Smooth muscle cell of the umbilical artery (primary cell): ENCODE data around the gene MRPL38. TPM values are rescaled to one million over a fixed set of nuclear protein-coding genes. Genes with fewer than 3 reads are reported as not detected.

ENCODE experiments used
- total RNA-seq: library from RNA; depleted of rRNA; stranded (reverse); fragments of >200 nt; gene quantifications from 2 replicates; pipeline ENCODE4 v1.2.3, GENCODE V29; 2014

MRPL38 gene
- total RNA-seq = 31.2 and 37.1 TPM in 2 replicates

GRCh38 chr17:75904749-75905521 lies at the start of gene MRPL38:
TSS of gene MRPL38 (minus strand) at chr17:75904884. CDS start at chr17:75904875, 9 bp downstream.

GRCh38 chr17:75940727-75941441 lies 36.2 kb upstream of the MRPL38 start, which contains the start of gene FBF1:
TSS of gene FBF1 (minus strand) at chr17:75941042. CDS start at chr17:75938149, 2,893 bp downstream.

GRCh38 chr17:75896415-75897159 lies 8.1 kb downstream of the MRPL38 start, which contains the start of gene TRIM65:
TSS of gene TRIM65 (minus strand) at chr17:75896951. CDS start at chr17:75896937, 14 bp downstream.

GRCh38 chr17:75878174-75878998 lies 26.3 kb downstream of the MRPL38 start, which contains the start of gene TRIM47:
TSS of gene TRIM47 (minus strand) at chr17:75878581. CDS start at chr17:75878548, 33 bp downstream.

GRCh38 chr17:75855310-75856061 lies 49.2 kb downstream of the MRPL38 start, which contains the start of gene WBP2:
TSS of gene WBP2 (minus strand) at chr17:75855335. CDS start at chr17:75855297, 38 bp downstream.

Other genes with a start within 250 kb of the MRPL38 start
- gene RECQL5, start 237.7 kb downstream of the MRPL38 start, total RNA-seq = 16.0 and 19.9 TPM in 2 replicates
- gene SAP30BP, start 237.5 kb downstream of the MRPL38 start, total RNA-seq = 41.9 and 72.0 TPM in 2 replicates
- gene ITGB4, start 183.4 kb downstream of the MRPL38 start, total RNA-seq = 0.09 and 0.30 TPM in 2 replicates
- 22.2 and 27.9 TPM in 2 replicates for gene GALK1, start 139.7 kb downstream of the MRPL38 start, total RNA-seq
- gene UNK, start 120.1 kb downstream of the MRPL38 start, total RNA-seq = 13.1 and 15.9 TPM in 2 replicates
- gene UNC13D, start 60.5 kb downstream of the MRPL38 start, total RNA-seq = 0.83 and 2.4 TPM in 2 replicates
- 29.7 and 39.2 TPM in 2 replicates for gene WBP2, start 49.5 kb downstream of the MRPL38 start, total RNA-seq
- gene TRIM47, start 26.3 kb downstream of the MRPL38 start, total RNA-seq = 3.9 and 6.6 TPM in 2 replicates
- 19.0 and 19.1 TPM in 2 replicates for gene TRIM65, start 7.9 kb downstream of the MRPL38 start, total RNA-seq
- gene FBF1, start 36.2 kb upstream of the MRPL38 start, total RNA-seq = 13.2 and 14.0 TPM in 2 replicates
- 71.0 and 92.1 TPM in 2 replicates for gene ACOX1, start 74.3 kb upstream of the MRPL38 start, total RNA-seq
- gene TEN1, start 74.4 kb upstream of the MRPL38 start, total RNA-seq = 12.6 and 13.7 TPM in 2 replicates
- gene CDK3, start 96.0 kb upstream of the MRPL38 start, total RNA-seq = 2.7 and 5.2 TPM in 2 replicates
- not detected in 2 replicates for gene EVPL, start 122.4 kb upstream of the MRPL38 start, total RNA-seq
- gene SRP68, start 167.6 kb upstream of the MRPL38 start, total RNA-seq = 41.3 and 66.1 TPM in 2 replicates
- not detected in 2 replicates for gene GALR2, start 169.9 kb upstream of the MRPL38 start, total RNA-seq
- under 0.01 TPM in 1 of 2 replicates, not detected in the other for gene ZACN, start 174.3 kb upstream of the MRPL38 start, total RNA-seq
- 89.7 and 107 TPM in 2 replicates for gene EXOC7, start 198.9 kb upstream of the MRPL38 start, total RNA-seq
- not detected in 2 replicates for gene FOXJ1, start 236.4 kb upstream of the MRPL38 start, total RNA-seq